Measurements from ENCODE around the gene CEMIP. TPM values are rescaled to one million over a fixed set of nuclear protein-coding genes. Genes with fewer than 3 reads are reported as not detected.

The CEMIP gene
- total and polyA plus RNA-seq, 2 of the 13 experiments (the other 11 are each of a cell fraction or from before 2014, with no cell fraction given) = 4.3 to 28.5 TPM

DNA sequence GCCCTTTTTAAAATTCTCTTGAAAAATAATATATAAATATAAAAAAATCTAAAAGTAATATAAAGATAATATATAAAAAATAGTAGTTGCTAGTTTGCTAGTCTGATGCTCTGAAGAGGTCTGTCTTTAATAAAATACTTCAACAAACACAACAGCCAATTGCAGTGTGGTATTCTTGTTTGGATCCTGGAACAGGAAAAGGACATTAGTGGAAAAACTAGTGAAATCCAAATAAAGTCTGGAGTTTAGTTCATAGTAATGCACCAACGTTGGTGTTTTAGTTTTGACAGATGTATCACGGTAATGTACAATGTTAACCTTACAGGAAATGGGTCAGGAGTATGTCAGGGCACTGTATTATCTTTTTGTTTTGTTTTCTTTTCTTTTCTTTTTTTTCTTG lies 26.0 kb upstream of the CEMIP start (continued):
- TF ChIP-seq GMEB1 (CRISPR knock-in tag; IDR thresholded peaks at IDR 0.05; ENCODE audit: borderline replicate concordance) = no peak
- no peak for TF ChIP-seq HOXA3 (CRISPR knock-in tag; IDR thresholded peaks at IDR 0.05)
- TF ChIP-seq CEBPB (IDR thresholded peaks at IDR 0.05; ENCODE audit: borderline replicate concordance, low read depth, low read length) = no peak

- Histone ChIP-seq H3K27me3 (ENCODE audit: control insufficient read depth in 1 of 2, insufficient read depth in 2 of 2, low read length in 2 of 2) (no peaks in the 10 kb centered on the region), H3K4me3 (replicated peaks in 1 of 3; ENCODE audit: insufficient read depth in 1 of 3, low read depth in 2 of 3, low read length in 3 of 3) (no peak overlapping the region), H3K4me2 (ENCODE audit: low read depth, low read length) (no peak overlapping the region), H3K36me3 (replicated peaks in 1 of 2; ENCODE audit: control insufficient read depth in 1 of 2, insufficient read depth in 2 of 2, low read length in 2 of 2) (no peaks in the 10 kb centered on the region; a peak in 2 of 5 replicates), H3K4me1 (ENCODE audit: insufficient read depth, low read length) (no peaks in the 10 kb centered on the region), H3K27ac (ENCODE audit: extremely low read length, insufficient read depth, low read length) (no peak overlapping the region), H3K79me2 (ENCODE audit: insufficient read depth, low read length) (no peaks in the 10 kb centered on the region), H2AFZ (ENCODE audit: low read length) (no peak overlapping the region), H4K20me1 (ENCODE audit: insufficient read depth, low read length) (no peaks in the 10 kb centered on the region), H3K9ac (ENCODE audit: insufficient read depth, low read depth, low read length) (no peak overlapping the region), H3K9me3 (ENCODE audit: low read length) (no peaks in the 10 kb centered on the region)
- DNase-seq (ENCODE audit: low spot score) = no peak
- no peak for ATAC-seq
- in situ Hi-C loops (cut with HindIII; ENCODE audit: extremely low pct_ligation_motif_present, low pct_unique_long_range_greater_than_20kb) = no loop called here
- FAIRE-seq = no peak
- intact Hi-C loops (cut with micrococcal nuclease; ENCODE audit: unreplicated experiment) = no loop called here
- 91% methylated on average over 8 of the region's 8 CpGs for WGBS (ENCODE audit: low lambda C conversion rate)
- TF ChIP-seq ZNF777 (CRISPR knock-in tag; IDR thresholded peaks at IDR 0.05) = no peak
- no peak for TF ChIP-seq ZNF296 (CRISPR knock-in tag; conservative IDR thresholded peaks at IDR 0.05)
- TF ChIP-seq CREB1 (IDR thresholded peaks at IDR 0.05) = 0 out of 2 replicates have a peak, but pooled peaks have one; percentile 8
- TF ChIP-seq CREB1 (CRISPR knock-in tag; IDR thresholded peaks at IDR 0.05) = no peak
- no peak for TF ChIP-seq PHB2 (IDR thresholded peaks at IDR 0.05; ENCODE audit: partially characterized antibody)
- TF ChIP-seq, protein P1, sequence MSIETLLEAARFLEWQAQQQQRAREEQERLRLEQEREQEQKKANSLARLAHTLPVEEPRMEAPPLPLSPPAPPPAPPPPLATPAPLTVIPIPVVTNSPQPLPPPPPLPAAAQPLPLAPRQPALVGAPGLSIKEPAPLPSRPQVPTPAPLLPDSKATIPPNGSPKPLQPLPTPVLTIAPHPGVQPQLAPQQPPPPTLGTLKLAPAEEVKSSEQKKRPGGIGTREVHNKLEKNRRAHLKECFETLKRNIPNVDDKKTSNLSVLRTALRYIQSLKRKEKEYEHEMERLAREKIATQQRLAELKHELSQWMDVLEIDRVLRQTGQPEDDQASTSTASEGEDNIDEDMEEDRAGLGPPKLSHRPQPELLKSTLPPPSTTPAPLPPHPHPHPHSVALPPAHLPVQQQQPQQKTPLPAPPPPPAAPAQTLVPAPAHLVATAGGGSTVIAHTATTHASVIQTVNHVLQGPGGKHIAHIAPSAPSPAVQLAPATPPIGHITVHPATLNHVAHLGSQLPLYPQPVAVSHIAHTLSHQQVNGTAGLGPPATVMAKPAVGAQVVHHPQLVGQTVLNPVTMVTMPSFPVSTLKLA (IDR thresholded peaks at IDR 0.05) = no peak
- no peak for TF ChIP-seq HDAC1 (CRISPR knock-in tag; IDR thresholded peaks at IDR 0.05)
- peak; percentile 84 for TF ChIP-seq ATF7 (IDR thresholded peaks at IDR 0.05)
- TF ChIP-seq ATF7 (CRISPR knock-in tag; IDR thresholded peaks at IDR 0.05) = no peak
- no peak for TF ChIP-seq NR2F2 (IDR thresholded peaks at IDR 0.05; ENCODE audit: borderline replicate concordance, low read depth)
- no peak for TF ChIP-seq MTERF4 (CRISPR knock-in tag; IDR thresholded peaks at IDR 0.05)
- TF ChIP-seq NRL (CRISPR knock-in tag; IDR thresholded peaks at IDR 0.05; ENCODE audit: borderline replicate concordance) = no peak
- no peak for TF ChIP-seq HOXA3 (CRISPR knock-in tag; IDR thresholded peaks at IDR 0.05)
- no peak for TF ChIP-seq ZMYM2 (CRISPR knock-in tag; IDR thresholded peaks at IDR 0.05)
- no peak for TF ChIP-seq ASH2L (IDR thresholded peaks at IDR 0.05; ENCODE audit: insufficient read length, low read depth, low read length)
- no peak for TF ChIP-seq NFE2L2 (IDR thresholded peaks at IDR 0.05; ENCODE audit: low read length)
- CTCF ChIA-PET (ENCODE audit: low intra/inter-chr PET ratio, low total read pairs) = no interaction called here
- BruUV-seq (replicated peaks) = no TSS peak
- POLR2A ChIA-PET = no interaction called here
Measured at GRCh38 chr15:80754014-80754413, 25.2 kb upstream of the CEMIP start.
